ENCODE data around the gene AQP12A. TPM values are rescaled to one million over a fixed set of nuclear protein-coding genes. Genes with fewer than 3 reads are reported as not detected.

Gene AQP12A
- total and polyA plus RNA-seq, 10 of the 15 experiments (the other 5 are each of a cell fraction or from before 2014, with no cell fraction given): not detected

GRCh38 chr2:240737512-240737911 is 45.8 kb downstream of the AQP12A start (continued):
- TF ChIP-seq, protein P1, sequence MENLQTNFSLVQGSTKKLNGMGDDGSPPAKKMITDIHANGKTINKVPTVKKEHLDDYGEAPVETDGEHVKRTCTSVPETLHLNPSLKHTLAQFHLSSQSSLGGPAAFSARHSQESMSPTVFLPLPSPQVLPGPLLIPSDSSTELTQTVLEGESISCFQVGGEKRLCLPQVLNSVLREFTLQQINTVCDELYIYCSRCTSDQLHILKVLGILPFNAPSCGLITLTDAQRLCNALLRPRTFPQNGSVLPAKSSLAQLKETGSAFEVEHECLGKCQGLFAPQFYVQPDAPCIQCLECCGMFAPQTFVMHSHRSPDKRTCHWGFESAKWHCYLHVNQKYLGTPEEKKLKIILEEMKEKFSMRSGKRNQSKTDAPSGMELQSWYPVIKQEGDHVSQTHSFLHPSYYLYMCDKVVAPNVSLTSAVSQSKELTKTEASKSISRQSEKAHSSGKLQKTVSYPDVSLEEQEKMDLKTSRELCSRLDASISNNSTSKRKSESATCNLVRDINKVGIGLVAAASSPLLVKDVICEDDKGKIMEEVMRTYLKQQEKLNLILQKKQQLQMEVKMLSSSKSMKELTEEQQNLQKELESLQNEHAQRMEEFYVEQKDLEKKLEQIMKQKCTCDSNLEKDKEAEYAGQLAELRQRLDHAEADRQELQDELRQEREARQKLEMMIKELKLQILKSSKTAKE (IDR thresholded peaks at IDR 0.05; ENCODE audit: low read depth, poor library complexity, severe bottlenecking): no peak
- no peak for TF ChIP-seq SIN3A (IDR thresholded peaks at IDR 0.05; ENCODE audit: low read depth, low read length)
- no peak for TF ChIP-seq GABPA (IDR thresholded peaks at IDR 0.05; ENCODE audit: low read depth)
- TF ChIP-seq ZNF24 (IDR thresholded peaks at IDR 0.05): no peak
- no peak for TF ChIP-seq RAD51 (IDR thresholded peaks at IDR 0.05)
- no peak for TF ChIP-seq POU2F2 (IDR thresholded peaks at IDR 0.05; ENCODE audit: borderline replicate concordance, low read depth, low read length)
- no peak for TF ChIP-seq LARP7 (IDR thresholded peaks at IDR 0.05)
- no peak for TF ChIP-seq NR2C1 (IDR thresholded peaks at IDR 0.05)
- no peak for TF ChIP-seq BACH1 (IDR thresholded peaks at IDR 0.05; ENCODE audit: borderline replicate concordance)
- TF ChIP-seq BRCA1 (IDR thresholded peaks at IDR 0.05; ENCODE audit: low read depth, low read length): no peak
- TF ChIP-seq MXI1 (IDR thresholded peaks at IDR 0.05; ENCODE audit: low read depth, low read length): no peak
- TF ChIP-seq ATF3 (IDR thresholded peaks at IDR 0.05; ENCODE audit: borderline replicate concordance, extremely low read depth, low read depth, low read length): no peak
- no peak for TF ChIP-seq BHLHE40 (IDR thresholded peaks at IDR 0.05; ENCODE audit: borderline replicate concordance in 1 of 2, low read depth in 2 of 2, low read length in 1 of 2)
- TF ChIP-seq, protein P2, sequence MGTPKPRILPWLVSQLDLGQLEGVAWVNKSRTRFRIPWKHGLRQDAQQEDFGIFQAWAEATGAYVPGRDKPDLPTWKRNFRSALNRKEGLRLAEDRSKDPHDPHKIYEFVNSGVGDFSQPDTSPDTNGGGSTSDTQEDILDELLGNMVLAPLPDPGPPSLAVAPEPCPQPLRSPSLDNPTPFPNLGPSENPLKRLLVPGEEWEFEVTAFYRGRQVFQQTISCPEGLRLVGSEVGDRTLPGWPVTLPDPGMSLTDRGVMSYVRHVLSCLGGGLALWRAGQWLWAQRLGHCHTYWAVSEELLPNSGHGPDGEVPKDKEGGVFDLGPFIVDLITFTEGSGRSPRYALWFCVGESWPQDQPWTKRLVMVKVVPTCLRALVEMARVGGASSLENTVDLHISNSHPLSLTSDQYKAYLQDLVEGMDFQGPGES (IDR thresholded peaks at IDR 0.05): no peak
